Brain microvascular endothelial cell (primary cell): ENCODE results near the gene MYO18B.

Experiments
- DNase-seq: peaks from one replicate; pipeline ENCODE4 v3.0.0-alpha.2; 2020
- H3K27ac ChIP-seq: fragments of 250-450 bp; sonication (Bioruptor Pico); 2 replicates; pipeline ENCODE4 v1.5.1; 2020; ENCODE audit warnings: mild to moderate bottlenecking, moderate library complexity
- H3K27me3 ChIP-seq: fragments of 250-450 bp; sonication (Bioruptor Pico); replicated peaks from 2 replicates; pipeline ENCODE4 v1.5.1; 2020; ENCODE audit warnings: mild to moderate bottlenecking
- H3K36me3 ChIP-seq: fragments of 250-450 bp; sonication (Bioruptor Pico); replicated peaks from 2 replicates; pipeline ENCODE4 v1.5.1; 2020; ENCODE audit warnings: mild to moderate bottlenecking
- H3K4me3 ChIP-seq: 2 replicates; pipeline ENCODE4 v1.5.1; 2011; ENCODE audit warnings: low read depth, mild to moderate bottlenecking, control low read depth, low read length, moderate library complexity
- in situ Hi-C: cut with HindIII; loops from 2 replicates; pipeline ENCODE4 v1.10.0; 2017; ENCODE audit warnings: low sequenced_read_pairs, low pct_ligation_motif_present
- TF ChIP-seq, protein P1 (sequence below): IDR thresholded peaks from 2 replicates; pipeline ENCODE4 v1.5.1; 2011; ENCODE audit warnings: low read depth, mild to moderate bottlenecking, moderate library complexity, low read length, control low read depth, inconsistent platforms; ENCODE audit errors: missing control alignments

Gene MYO18B

GRCh38 chr22:25824828-25825423 lies 82.9 kb downstream of the MYO18B start:
- H3K27me3 ChIP-seq: no peaks in the 10 kb centered on the region
- no peaks in the 10 kb centered on the region for H3K36me3 ChIP-seq
- in situ Hi-C loops: no loop called here
- TF ChIP-seq, protein P1, sequence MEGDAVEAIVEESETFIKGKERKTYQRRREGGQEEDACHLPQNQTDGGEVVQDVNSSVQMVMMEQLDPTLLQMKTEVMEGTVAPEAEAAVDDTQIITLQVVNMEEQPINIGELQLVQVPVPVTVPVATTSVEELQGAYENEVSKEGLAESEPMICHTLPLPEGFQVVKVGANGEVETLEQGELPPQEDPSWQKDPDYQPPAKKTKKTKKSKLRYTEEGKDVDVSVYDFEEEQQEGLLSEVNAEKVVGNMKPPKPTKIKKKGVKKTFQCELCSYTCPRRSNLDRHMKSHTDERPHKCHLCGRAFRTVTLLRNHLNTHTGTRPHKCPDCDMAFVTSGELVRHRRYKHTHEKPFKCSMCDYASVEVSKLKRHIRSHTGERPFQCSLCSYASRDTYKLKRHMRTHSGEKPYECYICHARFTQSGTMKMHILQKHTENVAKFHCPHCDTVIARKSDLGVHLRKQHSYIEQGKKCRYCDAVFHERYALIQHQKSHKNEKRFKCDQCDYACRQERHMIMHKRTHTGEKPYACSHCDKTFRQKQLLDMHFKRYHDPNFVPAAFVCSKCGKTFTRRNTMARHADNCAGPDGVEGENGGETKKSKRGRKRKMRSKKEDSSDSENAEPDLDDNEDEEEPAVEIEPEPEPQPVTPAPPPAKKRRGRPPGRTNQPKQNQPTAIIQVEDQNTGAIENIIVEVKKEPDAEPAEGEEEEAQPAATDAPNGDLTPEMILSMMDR: no peak
- no peak overlapping the region for H3K4me3 ChIP-seq
- H3K27ac ChIP-seq: no peak overlapping the region
- no peak for DNase-seq

DNA sequence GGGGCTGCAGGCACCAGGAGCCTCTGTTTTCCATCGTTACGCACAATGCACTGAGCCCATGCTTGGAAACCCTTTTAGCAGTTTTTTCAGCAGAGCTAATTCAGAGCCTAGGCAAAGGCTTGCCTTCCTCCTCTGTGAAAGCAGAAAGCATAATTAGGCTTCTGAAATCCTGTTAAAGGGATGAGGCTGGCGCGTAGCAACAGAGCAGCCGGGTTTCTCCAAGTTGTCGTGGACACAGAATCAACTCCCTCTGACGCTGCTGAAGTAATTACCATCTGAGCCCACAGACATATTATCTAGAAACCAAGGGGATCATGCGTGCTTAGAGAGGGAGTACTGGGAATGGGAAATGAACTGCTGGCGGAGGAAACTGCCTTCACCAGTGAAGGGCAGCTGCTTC lies 85.4 kb downstream of the MYO18B start:
- no peak for DNase-seq
- Histone ChIP-seq H3K27ac (no peak overlapping the region), H3K36me3 (no peaks in the 10 kb centered on the region), H3K4me3 (no peak overlapping the region), H3K27me3 (no peaks in the 10 kb centered on the region)
- in situ Hi-C loops: no loop called here
- TF ChIP-seq, protein P1: no peak

- H3K36me3 ChIP-seq: no peaks in the 10 kb centered on the region
- TF ChIP-seq, protein P1: no peak
- H3K27me3 ChIP-seq: no peaks in the 10 kb centered on the region
- no peak overlapping the region for H3K4me3 ChIP-seq
- no peak for DNase-seq
- no peak overlapping the region for H3K27ac ChIP-seq
- in situ Hi-C loops: no loop called here
Measured at GRCh38 chr22:25828422-25828821, 86.4 kb downstream of the MYO18B start.

DNA sequence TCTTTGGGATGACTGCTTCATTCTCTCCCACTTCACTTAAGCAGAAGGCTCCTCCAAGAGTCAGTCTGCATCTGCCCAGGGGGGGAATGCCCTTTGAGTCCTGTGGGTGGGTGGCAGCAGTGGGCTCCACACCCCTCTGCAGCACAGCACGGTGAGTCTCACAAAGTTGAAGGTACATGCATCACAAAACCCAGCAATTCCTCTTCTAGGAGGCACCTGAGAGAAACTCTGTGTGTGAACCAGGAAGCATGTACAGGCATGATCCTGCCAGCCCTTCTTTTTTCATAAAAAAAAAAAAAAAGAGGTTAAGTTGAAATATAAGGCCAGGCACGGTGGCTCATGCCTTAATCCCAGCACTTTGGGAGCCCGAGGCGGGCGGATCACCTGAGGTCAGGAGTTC lies 87.2 kb downstream of the MYO18B start:
- DNase-seq: no peak
- in situ Hi-C loops: no loop called here
- TF ChIP-seq, protein P1: no peak
- no peaks in the 10 kb centered on the region for H3K36me3 ChIP-seq
- no peak overlapping the region for H3K4me3 ChIP-seq
- no peak overlapping the region for H3K27ac ChIP-seq
- no peaks in the 10 kb centered on the region for H3K27me3 ChIP-seq

GRCh38 chr22:25829808-25830777 lies 88.1 kb downstream of the MYO18B start:
- in situ Hi-C loops: no loop called here
- no peak for DNase-seq
- Histone ChIP-seq H3K36me3 (no peaks in the 10 kb centered on the region), H3K27ac (no peak overlapping the region), H3K27me3 (no peaks in the 10 kb centered on the region), H3K4me3 (no peak overlapping the region)
- TF ChIP-seq, protein P1: no peak
